ENCODE results near the gene ENOX1. TPM values are rescaled to one million over a fixed set of nuclear protein-coding genes. Genes with fewer than 3 reads are reported as not detected.

The ENOX1 gene
- total RNA-seq, 1 experiment from 2014 or later, result 0.26 TPM

DNA sequence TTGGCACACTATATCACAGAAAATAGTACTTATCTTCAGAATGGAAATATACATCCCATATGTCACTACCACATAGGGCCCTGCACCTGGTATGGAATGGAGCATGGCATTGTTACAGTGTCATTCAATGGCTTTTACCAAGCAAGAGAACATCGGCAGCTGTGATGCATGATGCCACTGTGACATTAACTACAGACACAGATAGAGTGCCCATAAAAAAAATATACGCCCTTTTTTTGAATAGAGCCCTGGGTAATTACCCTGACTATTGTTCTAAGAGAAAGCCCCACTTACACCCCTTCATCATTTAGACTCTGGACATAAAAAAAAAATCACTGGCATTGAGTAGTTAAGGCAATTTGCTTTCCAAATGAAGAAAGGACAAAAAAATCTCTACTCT lies 443.1 kb downstream of the ENOX1 start (continued):
- no peak for TF ChIP-seq FOXP1 (CRISPR knock-in tag; IDR thresholded peaks at IDR 0.05; ENCODE audit: borderline replicate concordance)
- no peak for TF ChIP-seq ZNF532 (CRISPR knock-in tag; IDR thresholded peaks at IDR 0.05; ENCODE audit: borderline replicate concordance)

DNA sequence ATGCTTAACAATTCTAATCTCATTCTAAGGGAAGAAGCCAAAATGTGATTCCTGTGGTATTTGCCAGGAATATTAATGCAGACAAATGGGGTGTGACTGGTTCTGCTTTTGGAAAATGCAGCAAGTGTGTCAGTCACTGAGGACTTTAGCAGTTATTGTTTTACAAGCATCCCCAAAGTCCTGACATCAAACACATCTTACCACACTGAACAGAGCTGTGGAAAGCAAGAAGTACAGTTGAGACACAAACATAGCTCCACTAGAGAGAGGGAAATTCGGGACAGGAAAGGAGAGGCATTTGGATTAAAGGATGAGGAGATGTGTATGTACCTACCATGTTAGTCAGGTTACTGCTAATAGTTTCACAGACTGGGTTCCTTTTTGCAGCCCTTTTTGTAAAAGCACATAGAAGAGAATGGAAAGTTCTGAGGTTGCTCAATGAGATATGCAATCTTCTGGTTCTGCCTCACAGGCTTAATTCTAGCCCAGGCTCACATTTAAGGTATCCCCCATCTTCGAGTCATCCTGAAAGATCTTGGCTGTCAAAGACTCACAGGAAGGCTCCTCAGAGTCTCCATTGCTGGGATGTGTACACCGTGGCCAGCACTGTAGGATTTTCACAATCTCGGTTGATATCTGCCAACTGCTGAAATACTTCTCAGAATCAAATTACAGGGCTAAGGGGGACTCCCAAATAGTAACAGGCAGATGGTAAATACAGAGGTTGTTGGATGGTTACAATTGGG lies 446.8 kb downstream of the ENOX1 start:
- TF ChIP-seq KAT7 (CRISPR knock-in tag; IDR thresholded peaks at IDR 0.05; ENCODE audit: borderline replicate concordance) (no peak), ERG (CRISPR knock-in tag; IDR thresholded peaks at IDR 0.05) (no peak), ATF3 (CRISPR knock-in tag; conservative IDR thresholded peaks at IDR 0.05) (no peak), FOXP4 (CRISPR knock-in tag; IDR thresholded peaks at IDR 0.05) (no peak), ELF4 (CRISPR knock-in tag; IDR thresholded peaks at IDR 0.05; ENCODE audit: low read depth) (no peak), NR2C2 (CRISPR knock-in tag; IDR thresholded peaks at IDR 0.05) (no peak), GABPB1 (CRISPR knock-in tag; IDR thresholded peaks at IDR 0.05) (no peak), IRF2 (CRISPR knock-in tag; IDR thresholded peaks at IDR 0.05; ENCODE audit: borderline replicate concordance, low read depth) (no peak)
- TF ChIP-seq, protein P1, sequence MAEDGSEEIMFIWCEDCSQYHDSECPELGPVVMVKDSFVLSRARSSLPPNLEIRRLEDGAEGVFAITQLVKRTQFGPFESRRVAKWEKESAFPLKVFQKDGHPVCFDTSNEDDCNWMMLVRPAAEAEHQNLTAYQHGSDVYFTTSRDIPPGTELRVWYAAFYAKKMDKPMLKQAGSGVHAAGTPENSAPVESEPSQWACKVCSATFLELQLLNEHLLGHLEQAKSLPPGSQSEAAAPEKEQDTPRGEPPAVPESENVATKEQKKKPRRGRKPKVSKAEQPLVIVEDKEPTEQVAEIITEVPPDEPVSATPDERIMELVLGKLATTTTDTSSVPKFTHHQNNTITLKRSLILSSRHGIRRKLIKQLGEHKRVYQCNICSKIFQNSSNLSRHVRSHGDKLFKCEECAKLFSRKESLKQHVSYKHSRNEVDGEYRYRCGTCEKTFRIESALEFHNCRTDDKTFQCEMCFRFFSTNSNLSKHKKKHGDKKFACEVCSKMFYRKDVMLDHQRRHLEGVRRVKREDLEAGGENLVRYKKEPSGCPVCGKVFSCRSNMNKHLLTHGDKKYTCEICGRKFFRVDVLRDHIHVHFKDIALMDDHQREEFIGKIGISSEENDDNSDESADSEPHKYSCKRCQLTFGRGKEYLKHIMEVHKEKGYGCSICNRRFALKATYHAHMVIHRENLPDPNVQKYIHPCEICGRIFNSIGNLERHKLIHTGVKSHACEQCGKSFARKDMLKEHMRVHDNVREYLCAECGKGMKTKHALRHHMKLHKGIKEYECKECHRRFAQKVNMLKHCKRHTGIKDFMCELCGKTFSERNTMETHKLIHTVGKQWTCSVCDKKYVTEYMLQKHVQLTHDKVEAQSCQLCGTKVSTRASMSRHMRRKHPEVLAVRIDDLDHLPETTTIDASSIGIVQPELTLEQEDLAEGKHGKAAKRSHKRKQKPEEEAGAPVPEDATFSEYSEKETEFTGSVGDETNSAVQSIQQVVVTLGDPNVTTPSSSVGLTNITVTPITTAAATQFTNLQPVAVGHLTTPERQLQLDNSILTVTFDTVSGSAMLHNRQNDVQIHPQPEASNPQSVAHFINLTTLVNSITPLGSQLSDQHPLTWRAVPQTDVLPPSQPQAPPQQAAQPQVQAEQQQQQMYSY (CRISPR knock-in tag; IDR thresholded peaks at IDR 0.05), result no peak
- TF ChIP-seq, protein P2, sequence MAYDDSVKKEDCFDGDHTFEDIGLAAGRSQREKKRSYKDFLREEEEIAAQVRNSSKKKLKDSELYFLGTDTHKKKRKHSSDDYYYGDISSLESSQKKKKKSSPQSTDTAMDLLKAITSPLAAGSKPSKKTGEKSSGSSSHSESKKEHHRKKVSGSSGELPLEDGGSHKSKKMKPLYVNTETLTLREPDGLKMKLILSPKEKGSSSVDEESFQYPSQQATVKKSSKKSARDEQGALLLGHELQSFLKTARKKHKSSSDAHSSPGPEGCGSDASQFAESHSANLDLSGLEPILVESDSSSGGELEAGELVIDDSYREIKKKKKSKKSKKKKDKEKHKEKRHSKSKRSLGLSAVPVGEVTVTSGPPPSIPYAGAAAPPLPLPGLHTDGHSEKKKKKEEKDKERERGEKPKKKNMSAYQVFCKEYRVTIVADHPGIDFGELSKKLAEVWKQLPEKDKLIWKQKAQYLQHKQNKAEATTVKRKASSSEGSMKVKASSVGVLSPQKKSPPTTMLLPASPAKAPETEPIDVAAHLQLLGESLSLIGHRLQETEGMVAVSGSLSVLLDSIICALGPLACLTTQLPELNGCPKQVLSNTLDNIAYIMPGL (CRISPR knock-in tag; IDR thresholded peaks at IDR 0.05), result no peak
- TF ChIP-seq, protein P3, sequence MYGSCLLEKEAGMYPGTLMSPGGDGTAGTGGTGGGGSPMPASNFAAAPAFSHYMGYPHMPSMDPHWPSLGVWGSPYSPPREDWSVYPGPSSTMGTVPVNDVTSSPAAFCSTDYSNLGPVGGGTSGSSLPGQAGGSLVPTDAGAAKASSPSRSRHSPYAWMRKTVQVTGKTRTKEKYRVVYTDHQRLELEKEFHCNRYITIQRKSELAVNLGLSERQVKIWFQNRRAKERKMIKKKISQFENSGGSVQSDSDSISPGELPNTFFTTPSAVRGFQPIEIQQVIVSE (CRISPR knock-in tag; IDR thresholded peaks at IDR 0.05; ENCODE audit: borderline replicate concordance), result no peak
- no peak for DNase-seq (ENCODE audit: low spot score)
- no peak for ATAC-seq
- Mint-ChIP-seq H3K4me1 (no peaks in the 10 kb centered on the region), H3K27ac (no peak overlapping the region), H3K4me3 (no peak overlapping the region), H3K27me3 (ENCODE audit: low read depth) (no peaks in the 10 kb centered on the region), H3K36me3 (no peaks in the 10 kb centered on the region), H3K9me3 (no peaks in the 10 kb centered on the region)
- CTCF ChIA-PET, result no interaction called here
- POLR2A ChIA-PET, result no interaction called here
